Measurements from ENCODE around the gene OR5B12. TPM values are rescaled to one million over a fixed set of nuclear protein-coding genes. Genes with fewer than 3 reads are reported as not detected.

The OR5B12 gene
- total and polyA plus RNA-seq, 2 of the 8 experiments (the other 6 are each of a cell fraction or from before 2014, with no cell fraction given) = not detected

- Histone ChIP-seq H3K79me1 (ENCODE audit: low read depth, low read length) (no peaks in the 10 kb centered on the region), H3K23me2 (ENCODE audit: low read depth, low read length) (no peaks in the 10 kb centered on the region), H2BK120ac (replicated peaks; ENCODE audit: low read depth, low read length) (no peak overlapping the region), H3K27me3 (replicated peaks in 1 of 4; ENCODE audit: control insufficient read depth in 3 of 4, extremely low read depth in 1 of 4, insufficient read depth in 3 of 4, low read length in 3 of 4) (no peaks in the 10 kb centered on the region; a peak in 1 of 7 replicates), H3K4me2 (ENCODE audit: insufficient read depth in 1 of 2, low read depth in 2 of 2, low read length in 2 of 2) (no peak overlapping the region), H3K9me3 (ENCODE audit: insufficient read depth in 2 of 2, low read depth in 1 of 2, low read length in 1 of 2) (peaks cover 0 to 2% of the 10 kb centered on the region in 2 experiments; a peak in 1 of 4 replicates), H4K5ac (ENCODE audit: insufficient read length, low read depth, low read length) (no peak overlapping the region), H3K9ac (replicated peaks in 1 of 4; ENCODE audit: extremely low read depth in 1 of 4, low read depth in 3 of 4, low read length in 3 of 4) (no peak overlapping the region), H4K91ac (replicated peaks; ENCODE audit: insufficient read length, low read length) (no peak overlapping the region), H4K20me1 (replicated peaks in 1 of 2; ENCODE audit: control insufficient read depth in 1 of 2, insufficient read depth in 2 of 2, low read length in 2 of 2) (no peaks in the 10 kb centered on the region), H3K27ac (ENCODE audit: low read depth, low read length) (no peak overlapping the region), H3K23ac (ENCODE audit: insufficient read length) (no peak overlapping the region), H3K79me2 (ENCODE audit: control insufficient read depth in 1 of 2, insufficient read depth in 2 of 2, low read length in 2 of 2) (no peaks in the 10 kb centered on the region), H3K4me3 (ENCODE audit: extremely low read depth in 1 of 4, insufficient read depth in 2 of 4, low read depth in 3 of 4, low read length in 4 of 4) (no peak overlapping the region), H3K36me3 (ENCODE audit: control insufficient read depth in 2 of 4, insufficient read depth in 4 of 4, low read length in 3 of 4) (no peaks in the 10 kb centered on the region), H2BK12ac (ENCODE audit: low read depth, low read length) (no peak overlapping the region), H2BK15ac (ENCODE audit: low read length) (no peak overlapping the region), H3K4me1 (replicated peaks in 1 of 4; ENCODE audit: control insufficient read depth in 3 of 4, insufficient read depth in 4 of 4, low read length in 3 of 4) (no peaks in the 10 kb centered on the region), H2BK5ac (ENCODE audit: low read depth, low read length) (no peak overlapping the region), H2AFZ (ENCODE audit: low read length) (no peak overlapping the region), H4K8ac (ENCODE audit: extremely low read depth, insufficient read depth, low read length) (no peak overlapping the region), H2AK5ac (ENCODE audit: low read depth, low read length) (no peak overlapping the region), H3K18ac (ENCODE audit: extremely low read depth, low read length) (no peak overlapping the region), H3K4ac (replicated peaks; ENCODE audit: insufficient read length, low read depth, low read length) (no peak overlapping the region), H3K14ac (ENCODE audit: insufficient read length) (no peak overlapping the region), H2BK20ac (ENCODE audit: low read length) (no peak overlapping the region), H3K56ac (replicated peaks; ENCODE audit: insufficient read length, low read depth, low read length) (no peak overlapping the region)
- ChIA-PET CTCF (ENCODE audit: partially characterized antibody) (no interaction called here), POLR2A (ENCODE audit: partially characterized antibody) (no interaction called here)
- DNase-seq (ENCODE audit: low read depth in 1 of 2, low spot score in 2 of 2) (no peak), FAIRE-seq (no peak)
- TF ChIP-seq KDM5A (IDR thresholded peaks at IDR 0.05; ENCODE audit: low read length) (no peak), SUZ12 (IDR thresholded peaks at IDR 0.05; ENCODE audit: low read length) (no peak), RXRA (IDR thresholded peaks at IDR 0.05; ENCODE audit: insufficient read depth, low read depth, low read length) (no peak), POLR2A (IDR thresholded peaks at IDR 0.05; ENCODE audit: control extremely low read depth in 1 of 2, low read depth in 2 of 2, low read length in 2 of 2) (no peak), PHF8 (conservative IDR thresholded peaks at IDR 0.05; ENCODE audit: low read depth, low read length) (no peak), HDAC6 (IDR thresholded peaks at IDR 0.05; ENCODE audit: low read depth, low read length) (no peak), HDAC2 (IDR thresholded peaks at IDR 0.05; ENCODE audit: borderline replicate concordance in 1 of 2, low read depth in 2 of 2, low read length in 2 of 2) (no peak)
- 81% methylated on average over 2 of the region's 2 CpGs; no CpG with 5 or more reads in 1 of the 2 experiments for WGBS, 2 experiments (ENCODE audit: extremely low coverage in 1 of 2, insufficient coverage in 1 of 2, insufficient read length in 1 of 2, insufficient replicate concordance in 2 of 2, low coverage in 1 of 2, low lambda C conversion rate in 2 of 2, missing lambda C conversion rate in 1 of 2)
Observed at GRCh38 chr11:58490827-58491226, 48.8 kb upstream of the OR5B12 start.
